SJCRH30 (cell line): ENCODE data around the gene AARS2. TPM values are rescaled to one million over a fixed set of nuclear protein-coding genes. Genes with fewer than 3 reads are reported as not detected.
"Not testable (repeated sequence)": the region's sequence is repeated elsewhere in the genome, so short reads cannot be mapped to it uniquely, and the experiment has no call there.

Experiments
- DNase-seq, 2 experiments: peaks; one replicate each; pipeline ENCODE4 v3.0.0-alpha.2; 2015 to 2020
- H3K27ac ChIP-seq: fragments of 250-450 bp; sonication (Bioruptor Pico); 2 replicates; pipeline ENCODE4 v1.5.1; 2020; ENCODE audit warnings: mild to moderate bottlenecking, moderate library complexity
- H3K27me3 ChIP-seq: fragments of 250-450 bp; sonication (Bioruptor Pico); 2 replicates; pipeline ENCODE4 v1.5.1; 2020; ENCODE audit warnings: mild to moderate bottlenecking, moderate library complexity
- H3K36me3 ChIP-seq: fragments of 250-450 bp; sonication (Bioruptor Pico); 2 replicates; pipeline ENCODE4 v1.5.1; 2020; ENCODE audit warnings: mild to moderate bottlenecking, moderate library complexity
- H3K4me1 ChIP-seq: fragments of 250-450 bp; sonication (Bioruptor Pico); 2 replicates; pipeline ENCODE4 v1.5.1; 2020; ENCODE audit warnings: mild to moderate bottlenecking, moderate library complexity
- H3K4me3 ChIP-seq: fragments of 250-450 bp; sonication (Bioruptor Pico); 2 replicates; pipeline ENCODE4 v1.5.1; 2020; ENCODE audit warnings: mild to moderate bottlenecking, moderate library complexity
- H3K9me3 ChIP-seq: fragments of 250-450 bp; sonication (Bioruptor Pico); replicated peaks from 2 replicates; pipeline ENCODE4 v1.5.1; 2020; ENCODE audit warnings: mild to moderate bottlenecking, moderate library complexity
- total RNA-seq: library from RNA; depleted of rRNA; stranded (reverse); fragments of >200 nt; shearing (Covaris generic); gene quantifications from 2 replicates; pipeline ENCODE4 v1.2.3, GENCODE V29; 2014; rRNA removed

AARS2 gene
- 16.3 and 19.3 TPM in 2 replicates for total RNA-seq

DNA sequence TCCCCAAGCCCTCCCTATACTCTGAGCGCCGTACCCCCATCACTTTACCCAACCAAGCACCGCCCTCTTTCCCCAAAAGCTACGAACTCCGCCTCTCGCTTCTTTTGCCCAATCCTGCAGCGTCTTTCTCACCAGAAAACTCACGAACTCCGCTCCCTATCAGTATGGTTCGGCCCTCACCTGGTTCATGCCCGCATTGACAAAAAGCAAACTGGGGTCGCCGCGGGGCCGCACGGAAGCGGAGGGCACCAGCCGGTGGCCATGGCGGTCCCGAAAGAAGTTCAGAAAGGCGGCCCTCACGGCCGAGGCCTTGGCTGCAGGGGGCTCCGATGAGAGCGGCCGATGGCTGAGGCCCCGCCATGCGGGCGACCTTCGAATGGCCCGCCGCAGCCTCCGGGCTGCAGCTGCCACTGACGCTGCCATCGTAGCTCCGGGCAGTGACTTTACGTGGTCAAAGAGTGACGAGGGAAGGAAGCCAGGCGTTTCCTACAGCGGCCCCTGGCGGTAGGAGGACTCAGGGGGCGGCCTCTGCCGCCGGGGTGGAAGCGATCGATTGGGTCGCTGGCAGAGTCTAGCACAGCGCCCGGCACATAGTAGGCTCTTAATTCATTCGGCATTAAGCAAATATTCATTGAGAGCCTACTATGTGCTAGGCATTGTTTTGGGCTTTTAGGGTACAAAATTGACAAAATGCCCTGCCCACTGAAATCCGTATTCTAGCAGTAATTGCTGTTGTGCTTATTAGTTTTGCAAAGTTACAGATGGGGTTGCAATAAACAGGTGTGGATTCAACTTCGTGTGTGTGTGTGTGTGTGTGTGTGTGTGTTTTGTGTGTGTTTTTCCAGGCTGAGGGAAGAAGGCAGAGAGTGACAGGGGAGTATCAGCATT lies at the start of gene AARS2:
TSS of gene AARS2 (minus strand) at position 447 of the 888 bp plus-strand sequence. CDS start at position 423, 24 bp downstream.
- Histone ChIP-seq H3K27me3 (no peaks in the 10 kb centered on the region), H3K27ac (peak within 1 kb of the TSS; percentile 84), H3K9me3 (no peaks in the 10 kb centered on the region), H3K4me1 (peaks cover 3% of the 10 kb centered on the region; the same call in 1 of the 2 replicates), H3K4me3 (peak within 1 kb of the TSS; percentile 87), H3K36me3 (peaks cover 22% of the 10 kb centered on the region)
- peak; percentile 90 to 92 for DNase-seq

DNA sequence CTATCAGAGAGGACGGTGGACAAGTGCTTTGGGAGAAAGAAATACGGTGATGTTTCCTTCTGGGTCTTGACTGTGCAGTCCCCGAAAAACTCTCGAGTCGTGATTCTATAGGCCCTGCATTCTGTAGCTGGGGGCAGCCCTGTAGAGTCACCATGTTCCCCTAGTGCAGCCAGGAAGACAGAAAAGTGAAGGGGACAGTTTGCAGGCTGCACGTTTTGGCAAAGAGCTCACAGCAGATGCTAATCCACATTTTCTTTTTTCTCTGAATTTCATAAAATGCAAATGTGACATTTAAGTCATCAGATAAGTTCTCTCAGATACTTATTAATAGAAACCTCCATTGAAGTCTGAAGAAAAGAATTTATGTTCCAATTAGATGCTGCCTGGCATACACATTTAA lies 48.8 kb upstream of the AARS2 start:
- Histone ChIP-seq H3K36me3 (no peaks in the 10 kb centered on the region), H3K4me1 (no peaks in the 10 kb centered on the region), H3K27ac (no peak overlapping the region), H3K27me3 (no peaks in the 10 kb centered on the region), H3K4me3 (no peak overlapping the region), H3K9me3 (no peaks in the 10 kb centered on the region)
- no peak for DNase-seq

DNA sequence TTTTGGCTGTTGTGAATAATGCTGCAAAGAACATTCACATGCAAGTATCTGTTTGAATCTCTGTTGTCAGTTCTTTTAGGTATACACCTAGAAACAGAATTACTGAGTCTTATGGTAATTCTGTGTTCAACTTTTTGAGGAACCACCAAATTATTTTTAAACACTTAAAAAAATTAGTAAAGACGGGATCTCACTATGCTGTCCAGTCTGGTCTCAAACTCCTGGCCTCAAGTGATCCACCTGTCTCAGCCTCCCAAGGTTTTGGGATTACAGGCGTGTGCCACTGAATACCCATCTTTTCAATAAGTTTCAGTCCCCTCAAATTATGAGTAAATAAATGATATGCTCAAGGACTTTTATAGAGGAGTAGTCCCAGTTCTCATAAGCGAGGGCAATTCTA lies 46.8 kb upstream of the AARS2 start:
- H3K27ac ChIP-seq: no peak overlapping the region
- H3K4me3 ChIP-seq: no peak overlapping the region
- no peaks in the 10 kb centered on the region for H3K36me3 ChIP-seq
- H3K27me3 ChIP-seq: no peaks in the 10 kb centered on the region
- H3K4me1 ChIP-seq: no peaks in the 10 kb centered on the region
- DNase-seq: no peak
- no peaks in the 10 kb centered on the region for H3K9me3 ChIP-seq

DNA sequence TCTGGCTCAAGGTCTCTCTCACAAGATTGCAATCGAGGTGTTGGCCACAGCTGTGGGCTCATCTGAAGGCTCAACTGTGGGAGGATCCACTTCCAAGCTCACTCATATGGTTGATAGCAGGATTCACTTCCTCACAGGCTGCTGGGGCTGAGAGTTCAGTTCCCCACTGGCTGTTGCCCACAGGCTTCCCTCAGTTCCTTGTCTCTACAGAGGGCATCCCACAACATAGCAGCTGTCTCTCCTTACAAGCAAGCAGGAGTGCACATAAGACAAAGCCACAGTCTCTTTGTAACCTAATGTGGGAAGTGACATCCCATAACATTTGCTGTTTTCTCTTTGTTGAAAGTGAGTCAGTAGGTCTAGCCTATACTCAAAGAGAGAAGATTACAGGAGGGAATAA lies 43.3 kb upstream of the AARS2 start:
- Histone ChIP-seq H3K9me3 (no peaks in the 10 kb centered on the region), H3K4me3 (no peak overlapping the region), H3K36me3 (no peaks in the 10 kb centered on the region), H3K4me1 (no peaks in the 10 kb centered on the region), H3K27me3 (no peaks in the 10 kb centered on the region), H3K27ac (no peak overlapping the region)
- peak in 1 of 2 experiments; percentile 32 for DNase-seq

DNA sequence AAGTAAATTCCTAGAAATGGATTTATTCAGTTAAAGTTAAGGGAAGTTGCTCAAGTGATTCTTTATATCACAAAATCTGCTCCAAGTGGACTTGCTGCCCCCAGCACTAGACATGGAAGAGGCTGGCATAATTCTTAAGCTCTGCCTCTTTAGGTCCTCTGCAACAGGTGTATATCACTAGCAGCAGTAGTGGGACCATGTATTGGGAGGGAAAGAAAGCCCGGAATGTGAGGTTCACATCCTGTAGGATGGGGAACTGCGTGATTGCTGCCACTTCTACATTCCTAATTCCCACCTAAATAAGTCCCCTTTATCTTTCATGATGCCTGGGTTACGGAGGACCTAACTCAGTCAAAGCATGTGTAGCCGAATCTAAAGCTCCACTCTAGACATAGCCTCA lies 42.5 kb upstream of the AARS2 start:
- Histone ChIP-seq H3K4me1 (no peaks in the 10 kb centered on the region), H3K4me3 (no peak overlapping the region), H3K36me3 (no peaks in the 10 kb centered on the region), H3K9me3 (no peaks in the 10 kb centered on the region), H3K27ac (no peak overlapping the region), H3K27me3 (no peaks in the 10 kb centered on the region)
- DNase-seq: no peak

DNA sequence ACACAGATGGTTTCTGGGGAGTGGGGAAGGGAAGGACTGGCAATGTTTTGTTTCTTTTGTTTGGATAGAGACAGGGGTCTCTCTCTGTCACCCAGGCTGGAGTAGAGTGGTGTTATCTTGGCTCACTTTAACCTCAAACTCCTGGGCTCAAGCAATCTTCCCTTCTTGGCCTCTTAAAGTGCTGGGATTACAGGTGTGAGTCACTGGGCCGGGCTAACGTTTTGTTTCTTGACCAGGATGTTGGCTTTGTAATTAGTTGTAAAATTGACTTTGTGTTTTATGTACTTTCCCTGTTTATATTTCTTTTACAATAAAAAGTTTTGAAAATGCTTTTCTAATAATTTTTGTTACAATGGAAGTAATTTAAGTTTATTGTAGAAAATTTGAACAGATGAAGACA lies 40.2 kb upstream of the AARS2 start:
- H3K36me3 ChIP-seq: no peaks in the 10 kb centered on the region

DNA sequence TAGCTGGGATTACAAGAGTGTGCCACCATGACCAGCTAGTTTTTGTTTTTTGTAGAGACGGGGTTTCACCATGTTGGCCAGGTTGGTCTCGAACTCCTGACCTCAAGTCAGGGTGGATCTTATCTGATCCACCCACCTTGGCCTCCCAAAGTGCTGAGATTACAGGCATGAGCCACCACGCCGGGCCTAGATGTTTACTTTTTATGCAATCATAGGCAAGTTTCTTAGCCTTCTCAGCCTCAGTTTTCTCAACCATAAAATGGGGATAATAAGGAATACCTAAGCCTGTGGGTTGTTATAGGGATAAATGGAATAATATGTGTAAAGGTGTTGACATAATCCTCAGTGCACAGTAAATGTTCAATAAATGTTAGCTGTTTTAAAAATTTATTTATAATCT lies 39.1 kb upstream of the AARS2 start:
- no peaks in the 10 kb centered on the region for H3K9me3 ChIP-seq
- no peak overlapping the region for H3K27ac ChIP-seq
- DNase-seq: no peak
- H3K36me3 ChIP-seq: no peaks in the 10 kb centered on the region
- H3K27me3 ChIP-seq: no peaks in the 10 kb centered on the region
- H3K4me3 ChIP-seq: no peak overlapping the region
- H3K4me1 ChIP-seq: no peaks in the 10 kb centered on the region

More for the DNA sequence above, 40.2 kb upstream of the AARS2 start:
- no peak overlapping the region for H3K4me3 ChIP-seq
- H3K9me3 ChIP-seq: no peaks in the 10 kb centered on the region
- H3K27me3 ChIP-seq: no peaks in the 10 kb centered on the region
- H3K4me1 ChIP-seq: no peaks in the 10 kb centered on the region
- no peak overlapping the region for H3K27ac ChIP-seq
- no peak for DNase-seq

DNA sequence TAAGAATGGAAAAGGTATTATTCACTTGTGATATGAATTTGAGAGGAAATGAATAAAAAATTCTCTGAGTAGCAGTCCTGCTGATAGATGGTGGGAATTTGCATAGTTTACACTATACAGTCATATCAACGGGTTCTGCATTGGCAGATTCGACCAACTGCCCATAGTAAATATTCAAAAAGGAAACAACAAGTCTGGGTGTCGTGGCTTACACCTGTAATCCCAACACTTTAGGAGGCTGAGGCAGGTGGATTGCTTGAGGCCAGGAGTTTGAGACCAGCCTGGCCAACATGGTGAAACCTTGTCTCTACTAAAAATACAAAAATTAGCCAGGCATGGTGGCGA lies 37.5 kb upstream of the AARS2 start:
- not testable (repeated sequence) for H3K9me3 ChIP-seq, H3K27me3 ChIP-seq, H3K4me3 ChIP-seq, H3K27ac ChIP-seq, H3K36me3 ChIP-seq, H3K4me1 ChIP-seq, DNase-seq

DNA sequence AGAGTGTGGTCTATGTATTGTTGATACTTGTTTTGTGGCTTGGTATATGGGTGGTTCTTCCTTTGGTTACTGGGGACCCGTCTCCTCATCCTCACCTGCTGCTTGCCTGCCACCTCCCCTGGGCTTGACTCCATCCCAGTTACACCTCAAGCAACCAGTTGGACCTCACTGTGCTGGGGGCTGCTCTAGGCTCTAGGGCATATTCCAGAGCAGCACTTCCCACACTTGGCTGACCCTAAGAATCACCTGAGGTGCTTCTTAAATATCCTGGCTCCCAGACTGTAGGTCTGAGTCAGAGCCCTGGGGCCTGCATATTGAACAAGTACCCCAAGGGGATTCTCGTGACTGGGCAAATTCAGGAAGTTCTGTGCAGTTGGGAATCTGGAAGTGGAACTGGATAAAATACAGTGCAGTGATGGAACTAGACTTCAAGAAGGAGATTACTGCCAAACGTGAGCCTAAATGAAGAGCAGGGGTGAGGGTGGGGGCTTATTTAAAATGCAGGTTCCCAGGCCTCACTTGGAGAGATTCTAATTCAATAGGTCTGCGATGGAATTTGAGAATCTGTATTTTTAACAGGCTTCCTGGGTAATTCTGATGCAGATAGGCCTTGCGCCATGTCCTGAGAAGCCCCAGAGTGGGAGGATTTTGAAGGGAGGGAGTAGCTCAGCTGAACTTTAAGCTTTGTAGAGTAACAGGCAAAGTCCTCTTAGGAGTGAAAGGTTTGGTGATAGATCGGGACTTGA lies 36.9 kb upstream of the AARS2 start:
- no peaks in the 10 kb centered on the region for H3K27me3 ChIP-seq
- H3K4me3 ChIP-seq: no peak overlapping the region
- H3K4me1 ChIP-seq: no peaks in the 10 kb centered on the region
- no peak for DNase-seq
- H3K27ac ChIP-seq: no peak overlapping the region
- H3K36me3 ChIP-seq: no peaks in the 10 kb centered on the region
- peaks cover 3% of the 10 kb centered on the region; the same call in 1 of the 2 replicates for H3K9me3 ChIP-seq

DNA sequence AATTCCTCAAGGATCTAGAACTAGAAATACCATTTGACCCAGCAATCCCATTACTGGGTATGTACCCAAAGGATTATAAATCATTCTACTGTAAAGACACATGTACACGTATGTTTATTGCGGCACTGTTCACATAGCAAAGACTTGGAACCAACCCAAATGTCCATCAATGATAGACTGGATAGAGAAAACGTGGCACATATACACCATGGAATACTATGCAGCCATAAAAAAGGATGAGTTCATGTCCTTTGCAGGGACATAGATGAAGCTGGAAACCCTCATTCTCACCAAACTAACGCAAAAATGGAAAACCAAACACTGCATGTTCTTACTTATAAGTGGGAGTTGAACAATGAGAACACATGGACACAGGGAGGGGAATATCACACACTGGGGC lies 33.7 kb upstream of the AARS2 start:
- H3K9me3 ChIP-seq, H3K27me3 ChIP-seq, H3K4me1 ChIP-seq, H3K36me3 ChIP-seq, DNase-seq, H3K4me3 ChIP-seq, H3K27ac ChIP-seq: not testable (repeated sequence)

DNA sequence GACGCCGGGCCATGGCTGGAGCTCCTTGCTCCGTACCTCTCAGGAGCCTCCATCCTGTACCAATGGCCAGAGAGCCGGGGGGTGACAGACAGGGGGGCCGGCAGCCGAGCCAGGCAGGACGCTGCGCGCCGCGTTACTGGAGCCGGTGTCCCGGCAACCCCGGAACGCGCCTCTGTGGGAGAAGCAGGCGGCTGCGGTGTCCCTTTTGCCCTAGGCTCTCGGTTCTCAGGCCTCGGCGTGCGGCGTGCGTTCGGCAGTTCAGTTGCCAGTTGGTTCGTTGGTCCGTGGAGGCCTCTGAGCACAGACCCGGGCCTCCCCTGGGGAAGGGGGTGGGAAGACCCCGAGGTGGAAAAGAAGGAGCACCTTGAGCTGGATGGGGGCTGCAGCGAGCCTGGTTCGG lies 29.3 kb upstream of the AARS2 start, which contains the start of gene SPATS1:
TSS of gene SPATS1 (plus strand) at position 162 of the 400 bp plus-strand sequence. CDS start 446 bp downstream, outside the sequence.
- peaks cover 3% of the 10 kb centered on the region; the same call in 1 of the 2 replicates for H3K9me3 ChIP-seq
- H3K27me3 ChIP-seq: 0 out of 2 replicates have a peak, but pooled peaks cover 4% of the 10 kb centered on the region
- H3K27ac ChIP-seq: no peak within 1 kb of the TSS
- H3K4me1 ChIP-seq: no peaks in the 10 kb centered on the region
- peak; percentile 11 to 24 for DNase-seq
- peak within 1 kb of the TSS; percentile 27 for H3K4me3 ChIP-seq
- no peaks in the 10 kb centered on the region for H3K36me3 ChIP-seq

DNA sequence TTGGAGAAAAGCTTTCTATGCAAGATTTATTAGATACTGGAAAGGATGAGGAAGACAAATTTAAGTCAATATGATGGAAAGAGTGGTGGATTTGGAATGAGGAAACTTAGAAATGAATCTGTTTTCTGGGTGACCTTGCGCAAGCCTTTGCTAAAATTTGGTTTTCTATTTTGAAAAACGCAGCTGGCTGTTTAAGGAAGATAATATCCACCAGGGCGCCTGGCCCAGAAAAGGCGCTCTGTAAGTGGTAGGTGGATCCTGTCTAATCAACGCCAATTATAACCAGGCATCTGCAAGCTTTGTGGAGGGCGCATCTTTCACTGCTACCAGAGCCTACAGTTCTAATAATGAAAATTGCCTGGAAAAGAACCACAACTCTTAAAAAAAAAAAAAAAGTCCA lies 28.9 kb upstream of the AARS2 start:
- 0 out of 2 replicates have a peak, but pooled peaks cover 4% of the 10 kb centered on the region for H3K27me3 ChIP-seq
- no peak overlapping the region for H3K27ac ChIP-seq
- no peaks in the 10 kb centered on the region for H3K4me1 ChIP-seq
- DNase-seq: no peak
- peak overlapping the region; percentile 27; the same call in 1 of the 2 replicates for H3K4me3 ChIP-seq
- H3K36me3 ChIP-seq: no peaks in the 10 kb centered on the region
- peaks cover 3% of the 10 kb centered on the region; the same call in 1 of the 2 replicates for H3K9me3 ChIP-seq

DNA sequence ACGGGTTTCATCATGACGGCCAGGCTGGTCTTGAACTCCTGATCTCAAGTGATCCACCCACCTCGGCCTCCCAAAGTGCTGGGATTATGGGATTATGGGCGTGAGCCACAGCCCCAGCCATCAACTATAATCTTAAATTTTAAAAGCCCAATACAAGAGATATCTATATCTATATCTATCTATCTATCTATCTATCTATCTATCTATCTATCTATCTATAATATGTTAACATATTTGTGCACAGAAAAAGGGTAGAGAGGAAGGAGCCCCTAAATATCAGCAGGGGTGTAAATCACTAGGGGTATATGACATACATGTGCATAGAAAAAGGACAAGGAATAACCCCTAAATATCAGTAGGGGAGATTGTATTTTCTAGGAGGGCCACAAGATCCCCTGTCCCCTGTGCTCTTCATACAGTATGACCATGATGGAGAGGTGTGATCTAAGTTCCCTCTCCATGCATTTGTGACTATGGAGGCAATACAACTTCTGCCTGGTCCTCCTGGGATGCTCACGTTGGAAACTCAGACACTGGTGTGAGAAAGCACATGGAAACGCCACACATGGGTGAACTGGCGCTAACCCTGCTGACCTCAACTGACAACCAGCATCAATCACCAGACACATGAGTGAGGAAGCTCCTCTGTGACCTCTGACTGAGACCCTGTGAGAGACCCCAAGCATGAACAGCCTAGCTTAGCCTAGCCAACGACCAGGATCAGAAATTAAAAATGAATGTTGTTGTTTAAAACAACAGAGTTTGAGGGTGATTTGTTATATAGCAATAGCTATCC lies 28.1 kb upstream of the AARS2 start:
- Histone ChIP-seq H3K4me1 (no peaks in the 10 kb centered on the region), H3K9me3 (no peaks in the 10 kb centered on the region), H3K27ac (no peak overlapping the region), H3K4me3 (no peak overlapping the region), H3K27me3 (0 out of 2 replicates have a peak, but pooled peaks cover 4% of the 10 kb centered on the region), H3K36me3 (no peaks in the 10 kb centered on the region)
- DNase-seq: no peak

DNA sequence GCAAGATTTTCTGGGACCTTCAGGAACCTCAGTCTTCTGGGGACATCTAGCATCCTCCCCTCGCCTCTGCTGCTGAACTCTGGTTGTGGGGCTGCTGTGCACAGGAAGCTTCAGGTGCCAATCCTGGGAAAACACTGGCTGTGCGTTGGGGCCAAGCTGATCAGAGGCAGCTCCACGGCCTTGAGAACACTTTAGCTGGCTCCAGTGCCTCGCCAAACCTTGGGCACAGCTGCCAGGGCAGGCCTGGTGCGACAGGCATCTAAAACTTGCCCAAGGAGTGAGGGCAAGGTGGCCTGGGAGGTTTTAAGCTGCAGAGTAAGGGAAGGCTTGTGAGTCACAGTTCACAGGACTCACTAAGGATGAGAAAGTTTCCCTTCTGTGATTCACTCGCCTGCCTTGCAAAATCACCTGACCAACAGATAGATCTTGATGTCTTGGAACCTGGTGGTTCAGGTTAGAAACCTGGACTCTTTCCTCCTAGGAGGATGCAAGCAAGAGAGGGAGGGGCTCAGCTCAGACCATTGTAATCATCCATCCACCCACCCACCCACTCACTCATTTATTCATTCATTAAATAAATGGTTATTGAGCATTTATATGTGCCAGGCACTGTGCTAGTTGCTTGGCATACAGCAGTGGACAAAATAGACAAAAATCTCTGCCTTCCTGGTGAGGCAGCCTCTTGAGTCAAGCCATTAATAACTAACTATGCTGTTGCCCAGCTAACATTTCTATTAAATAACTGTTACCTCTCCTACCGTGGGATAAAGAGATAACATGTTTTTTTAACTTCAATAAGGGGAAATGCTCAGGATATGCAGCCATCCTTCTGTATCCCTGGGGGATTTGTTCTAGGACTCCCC lies 26.8 kb upstream of the AARS2 start:
- H3K9me3 ChIP-seq: no peaks in the 10 kb centered on the region
- no peak overlapping the region for H3K27ac ChIP-seq
- H3K4me3 ChIP-seq: no peak overlapping the region
- no peaks in the 10 kb centered on the region for H3K4me1 ChIP-seq
- H3K36me3 ChIP-seq: no peaks in the 10 kb centered on the region
- 0 out of 2 replicates have a peak, but pooled peaks cover 8% of the 10 kb centered on the region for H3K27me3 ChIP-seq
- no peak for DNase-seq
